Activated CD4-positive, alpha-beta T cell treated with anti-CD3 and anti-CD28 coated beads, Interleukin-2, Interleukin-4, amounts not matched to agents 100 ng/mL and 50 ng/mL, durations not matched to agents 16 hours and 8 hours (primary cell): ENCODE results near the gene ACE.

Experiments
- DNase-seq: peaks from one replicate; pipeline ENCODE4 v3.0.0-alpha.2; 2020; ENCODE audit warnings: low spot score

Gene ACE

DNA sequence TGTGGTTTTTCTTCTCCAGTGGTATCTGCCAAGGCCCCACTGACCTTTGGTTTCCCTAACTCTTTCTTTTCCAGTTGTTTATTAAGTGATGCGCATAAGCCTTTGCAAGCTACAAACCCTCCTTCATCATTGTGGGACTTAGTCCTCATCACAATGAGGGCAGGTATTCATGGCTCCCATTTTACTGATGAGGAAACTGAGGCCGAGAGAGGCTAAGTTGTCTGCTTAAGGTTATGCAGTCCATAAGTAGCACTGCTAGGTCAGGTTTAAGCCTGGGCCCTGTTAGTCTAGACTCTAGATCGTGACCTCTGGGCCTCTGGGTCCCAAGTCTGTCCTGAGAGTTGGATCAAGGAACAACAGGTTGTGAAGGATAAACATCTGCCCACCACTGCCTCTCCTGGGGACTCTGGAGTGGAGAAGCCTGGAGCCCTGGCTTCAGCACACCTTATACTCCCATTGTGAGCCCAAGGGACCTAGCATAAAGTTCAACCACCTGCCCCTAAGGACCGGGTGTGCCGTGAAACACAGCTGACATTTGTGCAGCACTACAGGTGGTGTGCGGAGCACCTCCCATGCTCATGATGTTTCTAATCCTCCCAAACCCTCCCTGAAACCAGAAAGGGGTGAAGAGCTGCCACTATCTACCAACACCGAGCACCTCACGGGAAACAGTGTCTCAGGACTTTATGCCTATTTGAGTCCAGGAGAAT lies 41.1 kb downstream of the ACE start:
- DNase-seq: no peak

DNA sequence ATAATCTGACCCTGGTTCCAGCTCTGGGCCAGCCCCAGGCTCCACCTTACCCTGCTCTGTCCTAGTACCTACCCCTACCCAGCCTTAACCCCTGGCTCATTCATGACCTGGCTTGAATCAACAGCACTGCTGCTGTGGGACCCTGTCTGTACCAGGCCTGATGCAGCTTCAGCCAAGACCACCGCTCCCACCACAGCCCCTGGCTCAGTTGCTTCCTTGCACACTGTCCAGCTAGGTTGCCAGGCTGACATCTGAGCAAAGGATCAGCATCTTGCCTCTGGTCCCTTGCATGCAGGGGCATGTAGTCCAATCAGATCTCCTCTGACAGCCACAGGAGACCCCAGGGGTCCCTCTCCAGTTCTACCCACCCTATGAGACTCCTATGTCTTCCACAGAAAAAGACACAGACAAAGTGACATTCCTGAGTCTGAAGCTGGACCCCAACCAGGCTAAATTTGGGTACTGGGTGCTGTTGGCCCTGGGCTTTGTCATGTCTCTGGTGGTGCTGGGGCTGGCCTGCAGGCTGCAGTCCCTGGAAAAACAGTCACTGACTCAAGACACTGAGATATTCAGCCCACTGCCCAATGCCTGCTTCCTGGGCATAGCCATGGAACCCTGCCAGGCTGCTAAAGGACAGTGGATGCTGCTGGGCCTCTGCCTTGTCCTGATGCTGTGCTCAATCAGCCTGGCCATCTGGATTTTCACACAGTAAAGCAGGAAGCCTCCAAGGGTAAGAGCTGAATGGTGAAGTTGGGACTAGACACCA lies 42.4 kb downstream of the ACE start:
- DNase-seq: no peak

DNA sequence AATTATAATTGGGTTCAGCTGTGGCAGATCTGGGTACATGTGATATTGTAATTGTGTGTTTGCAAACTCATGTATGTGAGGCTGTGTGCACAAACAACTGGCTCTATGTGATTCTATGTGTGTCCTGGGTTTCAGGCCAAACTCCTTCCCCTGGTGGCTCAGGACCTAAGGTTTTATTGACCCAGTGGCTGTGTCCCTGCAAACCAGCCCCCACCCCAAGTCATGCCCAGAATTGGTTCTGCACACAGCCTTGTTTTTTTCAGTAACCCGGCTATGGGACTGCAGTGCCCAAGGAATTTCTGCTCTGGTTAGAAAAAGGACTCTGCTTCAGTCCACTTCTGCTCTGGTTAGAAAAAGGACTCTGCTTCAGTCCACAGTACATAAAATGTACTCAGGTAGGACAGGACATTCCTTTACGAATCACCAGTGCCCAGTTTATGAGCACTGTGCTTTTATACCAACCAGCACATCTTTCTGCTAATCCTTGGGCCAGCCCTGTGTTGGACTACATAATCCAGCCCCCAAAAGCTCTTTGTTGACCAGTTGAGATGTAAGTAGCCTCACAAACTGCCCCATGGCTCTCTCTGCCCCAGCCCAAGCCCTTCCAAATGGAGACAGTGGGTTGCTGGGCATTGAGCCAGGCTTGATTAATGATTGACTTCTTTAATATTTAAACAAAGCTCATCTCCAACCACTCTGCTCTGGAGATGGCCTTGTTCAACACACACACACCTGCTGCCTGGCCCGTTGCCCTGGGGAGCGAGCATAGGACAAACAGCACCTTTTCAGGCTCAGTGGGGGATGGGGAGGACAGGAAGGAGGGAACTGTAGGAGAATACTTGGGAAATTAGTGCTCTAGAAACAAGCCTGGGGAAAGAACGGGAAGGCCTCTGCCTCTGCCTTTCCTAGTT lies 43.4 kb downstream of the ACE start:
- no peak for DNase-seq

GRCh38 chr17:63523253-63523855 lies 46.5 kb downstream of the ACE start, which contains the start of gene KCNH6:
TSS of gene KCNH6 (plus strand) at chr17:63523358. CDS start at chr17:63523414, 56 bp downstream.
- no peak for DNase-seq

DNA sequence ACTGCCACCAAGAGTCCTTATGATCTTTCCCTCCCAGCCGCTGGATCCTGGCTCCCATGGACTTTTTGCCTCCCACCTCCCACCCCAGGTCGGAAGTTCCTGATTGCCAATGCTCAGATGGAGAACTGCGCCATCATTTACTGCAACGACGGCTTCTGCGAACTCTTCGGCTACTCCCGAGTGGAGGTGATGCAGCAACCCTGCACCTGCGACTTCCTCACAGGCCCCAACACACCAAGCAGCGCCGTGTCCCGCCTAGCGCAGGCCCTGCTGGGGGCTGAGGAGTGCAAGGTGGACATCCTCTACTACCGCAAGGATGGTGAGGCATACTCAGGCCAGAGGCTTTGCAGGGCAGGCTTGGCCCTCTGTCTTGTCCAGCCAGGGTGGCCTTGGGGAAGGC lies 47.2 kb downstream of the ACE start:
- no peak for DNase-seq

GRCh38 chr17:63525190-63525946 lies 48.5 kb downstream of the ACE start:
- DNase-seq: no peak

GRCh38 chr17:63526861-63527260 lies 50.0 kb downstream of the ACE start:
- DNase-seq: no peak

- DNase-seq: no peak
These were observed 51.3 kb downstream of the ACE start for GRCh38 chr17:63528183-63528582.

- DNase-seq: no peak
These were observed 53.1 kb downstream of the ACE start for GRCh38 chr17:63529711-63530556.

DNA sequence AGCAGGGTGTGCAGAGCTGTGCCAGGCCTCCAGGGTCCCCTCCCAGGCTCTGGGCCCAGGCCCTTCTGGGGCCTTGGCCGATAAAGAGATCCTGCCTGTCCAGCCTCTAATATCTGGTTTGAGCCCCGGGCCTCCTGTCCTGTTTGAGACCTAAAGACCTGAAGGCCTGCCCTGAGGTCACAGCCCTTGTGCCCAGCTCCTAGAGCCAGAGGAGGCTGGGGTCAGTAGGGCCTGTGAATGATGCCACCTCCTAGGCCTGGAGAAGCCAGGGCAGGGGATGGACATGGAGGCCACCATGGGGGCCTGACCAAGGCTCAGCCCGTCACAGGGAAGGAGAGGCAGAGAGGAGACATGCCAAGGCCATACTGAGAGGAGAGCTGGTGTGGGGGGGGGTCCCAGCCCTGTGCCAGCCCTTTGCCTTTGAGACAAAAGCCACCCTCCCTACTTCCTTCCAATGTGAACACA lies 53.7 kb downstream of the ACE start:
- no peak for DNase-seq

DNA sequence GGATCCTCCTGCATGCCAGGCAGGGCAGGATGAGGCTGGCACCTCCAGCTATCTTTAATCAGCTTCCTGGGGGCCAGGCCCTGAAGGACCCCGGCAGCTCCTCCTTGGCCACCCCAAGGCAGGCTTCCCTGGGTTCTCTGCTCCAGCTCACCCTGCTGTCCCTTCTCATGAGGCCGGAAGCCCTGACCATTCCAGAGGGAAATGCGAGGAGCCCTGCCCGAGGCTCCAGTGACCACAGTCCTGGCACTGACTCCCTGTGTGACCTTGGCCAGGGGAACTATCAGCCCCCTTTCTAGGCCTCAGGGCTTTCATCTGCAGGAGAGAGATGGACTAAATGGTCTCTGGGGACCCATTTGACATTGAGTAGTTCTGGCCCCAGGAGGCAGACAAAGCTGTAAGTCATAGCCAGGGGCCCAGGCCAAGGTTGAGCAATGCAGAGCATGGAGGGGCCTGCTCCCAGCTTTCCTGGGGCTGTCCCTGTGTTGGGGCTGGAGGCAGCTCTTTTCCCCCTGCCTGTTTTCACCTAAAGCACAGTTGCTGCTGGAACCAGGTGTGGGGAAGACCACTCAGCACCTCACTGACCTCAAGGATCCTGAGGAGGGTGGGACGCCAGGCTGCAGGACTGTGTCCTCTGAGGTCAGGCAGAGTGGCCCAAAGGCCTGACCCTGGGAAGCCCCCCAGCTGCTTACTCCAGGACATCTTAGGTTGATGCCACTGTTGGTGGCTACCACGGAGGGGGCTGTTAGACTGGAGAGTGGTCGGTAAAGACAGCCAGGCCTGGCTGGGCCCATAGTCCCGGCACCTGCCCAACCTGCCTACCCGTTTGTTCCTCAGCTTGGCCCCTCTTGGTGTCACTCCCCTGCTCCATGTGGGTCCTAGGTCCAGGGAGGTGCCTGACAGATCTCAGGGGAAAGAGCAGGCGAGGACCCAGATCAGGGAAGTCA lies 54.4 kb downstream of the ACE start:
- DNase-seq: no peak

GRCh38 chr17:63533433-63534077 lies 56.7 kb downstream of the ACE start:
- no peak for DNase-seq

- no peak for DNase-seq
These were observed 57.3 kb downstream of the ACE start for GRCh38 chr17:63534078-63534570.

GRCh38 chr17:63534816-63535455 lies 58.1 kb downstream of the ACE start:
- DNase-seq: no peak

GRCh38 chr17:63535640-63536039 lies 58.8 kb downstream of the ACE start:
- DNase-seq: no peak

GRCh38 chr17:63537001-63537400 lies 60.1 kb downstream of the ACE start:
- no peak for DNase-seq

DNA sequence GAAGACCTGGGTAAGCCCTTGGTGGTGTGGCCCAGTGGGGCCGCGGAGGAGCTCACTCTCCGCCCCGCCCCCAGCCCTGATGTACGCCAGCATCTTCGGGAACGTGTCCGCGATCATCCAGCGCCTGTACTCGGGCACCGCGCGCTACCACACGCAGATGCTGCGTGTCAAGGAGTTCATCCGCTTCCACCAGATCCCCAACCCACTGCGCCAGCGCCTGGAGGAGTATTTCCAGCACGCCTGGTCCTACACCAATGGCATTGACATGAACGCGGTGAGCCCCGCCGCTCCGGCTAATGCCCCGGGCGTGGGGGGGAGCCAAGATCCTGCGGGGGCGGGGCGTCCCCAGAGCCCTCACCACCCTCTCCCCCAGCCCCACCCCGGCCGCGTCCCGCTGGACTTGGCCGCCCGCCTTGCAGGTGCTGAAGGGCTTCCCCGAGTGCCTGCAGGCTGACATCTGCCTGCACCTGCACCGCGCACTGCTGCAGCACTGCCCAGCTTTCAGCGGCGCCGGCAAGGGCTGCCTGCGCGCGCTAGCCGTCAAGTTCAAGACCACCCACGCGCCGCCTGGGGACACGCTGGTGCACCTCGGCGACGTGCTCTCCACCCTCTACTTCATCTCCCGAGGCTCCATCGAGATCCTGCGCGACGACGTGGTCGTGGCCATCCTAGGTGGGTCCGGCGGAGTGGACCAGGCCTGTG lies 61.3 kb downstream of the ACE start:
- DNase-seq: no peak
